HL-60 (cell line): Measurements from ENCODE around the gene GGACT.

Source experiments
- DNase-seq, 2 experiments: peaks; one replicate each; pipeline ENCODE4 v3.0.0-alpha.2; 2010 to 2020; ENCODE audit warnings: low read depth in 1 of 2, low spot score in 1 of 2
- H3K27ac ChIP-seq: fragments of 250-450 bp; sonication (Bioruptor Pico); replicated peaks from 2 replicates; pipeline ENCODE4 v1.5.1; 2020; ENCODE audit warnings: mild to moderate bottlenecking, moderate library complexity
- H3K27me3 ChIP-seq: fragments of 250-450 bp; sonication (Bioruptor Pico); 2 replicates; pipeline ENCODE4 v1.5.1; 2021; ENCODE audit warnings: mild to moderate bottlenecking, moderate library complexity; ENCODE audit not compliant: insufficient read depth, poor library complexity, severe bottlenecking
- H3K4me3 ChIP-seq: replicated peaks from 2 replicates; pipeline ENCODE4 v1.5.1; 2011; ENCODE audit warnings: mild to moderate bottlenecking, control low read depth, low read length; ENCODE audit not compliant: insufficient read depth
- CTCF ChIP-seq: IDR thresholded peaks from one replicate; pipeline ENCODE4 v1.5.1; 2011; ENCODE audit warnings: low read length, control low read depth, inconsistent platforms; ENCODE audit not compliant: insufficient read depth
- GABPA ChIP-seq: IDR thresholded peaks from 2 replicates; pipeline ENCODE4 v1.6.1; 2012; ENCODE audit warnings: low read depth
- POLR2AphosphoS5 ChIP-seq: IDR thresholded peaks from 2 replicates; pipeline ENCODE4 v1.6.1; 2012; ENCODE audit warnings: low read depth
- SPI1 ChIP-seq: IDR thresholded peaks from 2 replicates; pipeline ENCODE4 v1.6.1; 2012; ENCODE audit warnings: low read depth, mild to moderate bottlenecking, borderline replicate concordance
- TF ChIP-seq, protein P1 (sequence below): IDR thresholded peaks from 2 replicates; pipeline ENCODE4 v1.6.1; 2012; ENCODE audit warnings: low read depth; ENCODE audit not compliant: insufficient replicate concordance

Gene GGACT

DNA sequence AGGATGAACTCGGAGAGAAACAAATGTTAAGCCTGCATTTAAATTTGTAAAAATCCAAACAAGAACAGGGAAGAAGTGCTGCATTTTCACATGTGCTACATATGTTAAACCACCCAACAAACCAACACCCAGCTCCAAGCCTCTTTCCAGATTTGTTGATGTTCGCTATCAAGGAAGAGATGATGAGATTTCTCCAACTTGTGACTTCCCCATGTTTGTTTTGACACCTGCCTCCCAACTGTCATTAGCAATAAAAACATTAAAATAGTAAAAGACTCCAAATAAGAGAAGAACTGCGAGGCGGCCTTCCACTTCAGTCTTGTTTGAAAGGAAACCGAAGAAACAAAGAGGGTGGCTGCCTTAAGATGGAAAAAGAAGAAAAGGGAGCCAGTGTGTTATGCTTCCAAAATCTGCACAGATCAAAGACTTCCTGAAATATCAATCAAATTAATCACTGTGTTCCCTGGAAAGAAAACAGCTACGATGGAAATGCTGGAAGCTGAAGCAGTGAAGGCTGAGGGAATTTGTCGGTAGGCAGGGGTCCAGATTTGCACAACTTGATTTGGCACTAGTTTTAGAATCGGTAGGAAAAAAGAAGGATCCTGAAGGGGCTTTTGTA, 14.0 kb upstream of the GGACT start:
- TF ChIP-seq CTCF (no peak), POLR2AphosphoS5 (no peak), GABPA (no peak), SPI1 (no peak)
- TF ChIP-seq, protein P1, sequence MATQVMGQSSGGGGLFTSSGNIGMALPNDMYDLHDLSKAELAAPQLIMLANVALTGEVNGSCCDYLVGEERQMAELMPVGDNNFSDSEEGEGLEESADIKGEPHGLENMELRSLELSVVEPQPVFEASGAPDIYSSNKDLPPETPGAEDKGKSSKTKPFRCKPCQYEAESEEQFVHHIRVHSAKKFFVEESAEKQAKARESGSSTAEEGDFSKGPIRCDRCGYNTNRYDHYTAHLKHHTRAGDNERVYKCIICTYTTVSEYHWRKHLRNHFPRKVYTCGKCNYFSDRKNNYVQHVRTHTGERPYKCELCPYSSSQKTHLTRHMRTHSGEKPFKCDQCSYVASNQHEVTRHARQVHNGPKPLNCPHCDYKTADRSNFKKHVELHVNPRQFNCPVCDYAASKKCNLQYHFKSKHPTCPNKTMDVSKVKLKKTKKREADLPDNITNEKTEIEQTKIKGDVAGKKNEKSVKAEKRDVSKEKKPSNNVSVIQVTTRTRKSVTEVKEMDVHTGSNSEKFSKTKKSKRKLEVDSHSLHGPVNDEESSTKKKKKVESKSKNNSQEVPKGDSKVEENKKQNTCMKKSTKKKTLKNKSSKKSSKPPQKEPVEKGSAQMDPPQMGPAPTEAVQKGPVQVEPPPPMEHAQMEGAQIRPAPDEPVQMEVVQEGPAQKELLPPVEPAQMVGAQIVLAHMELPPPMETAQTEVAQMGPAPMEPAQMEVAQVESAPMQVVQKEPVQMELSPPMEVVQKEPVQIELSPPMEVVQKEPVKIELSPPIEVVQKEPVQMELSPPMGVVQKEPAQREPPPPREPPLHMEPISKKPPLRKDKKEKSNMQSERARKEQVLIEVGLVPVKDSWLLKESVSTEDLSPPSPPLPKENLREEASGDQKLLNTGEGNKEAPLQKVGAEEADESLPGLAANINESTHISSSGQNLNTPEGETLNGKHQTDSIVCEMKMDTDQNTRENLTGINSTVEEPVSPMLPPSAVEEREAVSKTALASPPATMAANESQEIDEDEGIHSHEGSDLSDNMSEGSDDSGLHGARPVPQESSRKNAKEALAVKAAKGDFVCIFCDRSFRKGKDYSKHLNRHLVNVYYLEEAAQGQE = no peak
- DNase-seq = no peak
- H3K4me3 ChIP-seq = no peak overlapping the region
- H3K27ac ChIP-seq = no peak overlapping the region; the same call in 1 of the 2 replicates
- H3K27me3 ChIP-seq = no peaks in the 10 kb centered on the region

DNA sequence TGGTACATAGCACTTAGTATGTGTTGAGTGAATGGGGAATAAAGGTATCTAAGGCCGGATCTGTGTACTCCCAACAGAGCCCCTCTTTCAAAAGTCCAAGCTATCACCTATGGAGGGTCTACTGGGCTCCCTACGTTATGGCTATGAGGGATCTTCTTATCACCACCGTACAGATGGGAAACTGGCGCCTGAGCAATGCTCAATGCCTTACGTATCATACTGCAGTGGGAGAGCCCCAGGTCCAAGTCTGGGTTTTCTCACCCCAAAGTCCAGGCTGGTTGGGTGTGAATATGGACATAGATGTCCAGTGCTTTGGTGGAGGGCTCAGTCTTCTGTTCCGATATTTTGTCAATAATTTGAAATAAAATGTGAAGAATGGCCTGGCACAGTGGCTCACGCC, 13.1 kb upstream of the GGACT start:
- DNase-seq = no peak
- TF ChIP-seq POLR2AphosphoS5 (no peak), SPI1 (no peak), GABPA (no peak), CTCF (no peak)
- TF ChIP-seq, protein P1 = no peak
- no peaks in the 10 kb centered on the region for H3K27me3 ChIP-seq
- peak overlapping the region; percentile 61 for H3K27ac ChIP-seq
- H3K4me3 ChIP-seq = no peak overlapping the region

DNA sequence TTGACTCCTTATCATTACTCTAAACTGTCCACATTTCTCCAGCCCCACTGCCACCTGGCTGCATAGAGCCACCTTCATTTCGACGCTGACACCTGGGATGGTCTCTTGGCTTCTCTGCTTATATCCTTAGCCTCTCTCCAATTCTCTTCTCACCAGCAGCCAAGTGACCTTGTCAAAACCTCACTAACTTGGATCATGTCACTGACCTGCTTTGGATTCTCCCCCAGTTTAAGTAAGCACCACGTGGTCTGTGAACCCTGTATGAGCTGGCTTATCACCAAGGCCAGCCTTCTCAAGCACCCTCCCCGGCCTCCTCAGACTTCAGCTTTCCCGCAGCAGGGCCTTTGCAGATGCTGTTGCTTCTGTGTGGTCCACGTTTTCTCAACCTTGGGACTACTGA, 12.3 kb upstream of the GGACT start:
- no peaks in the 10 kb centered on the region for H3K27me3 ChIP-seq
- H3K4me3 ChIP-seq = no peak overlapping the region
- no peak for TF ChIP-seq SPI1
- TF ChIP-seq, protein P1 = no peak
- no peak for TF ChIP-seq GABPA
- no peak for TF ChIP-seq CTCF
- no peak for TF ChIP-seq POLR2AphosphoS5
- no peak for DNase-seq
- peak overlapping the region; percentile 61 for H3K27ac ChIP-seq
